Anterior cingulate cortex (tissue), 58 donors: ENCODE data around the gene RPS16.

Experiments used
- DNase-seq, 58 donors: peaks; one replicate each; lab custom pipeline; 2025; lab: John Stamatoyannopoulos, UW

Gene RPS16

GRCh38 chr19:39409208-39410016, 26.3 kb downstream of the RPS16 start:
- peak in 49 of 58 donors; percentile 5 to 87 (median 53) for DNase-seq

DNA sequence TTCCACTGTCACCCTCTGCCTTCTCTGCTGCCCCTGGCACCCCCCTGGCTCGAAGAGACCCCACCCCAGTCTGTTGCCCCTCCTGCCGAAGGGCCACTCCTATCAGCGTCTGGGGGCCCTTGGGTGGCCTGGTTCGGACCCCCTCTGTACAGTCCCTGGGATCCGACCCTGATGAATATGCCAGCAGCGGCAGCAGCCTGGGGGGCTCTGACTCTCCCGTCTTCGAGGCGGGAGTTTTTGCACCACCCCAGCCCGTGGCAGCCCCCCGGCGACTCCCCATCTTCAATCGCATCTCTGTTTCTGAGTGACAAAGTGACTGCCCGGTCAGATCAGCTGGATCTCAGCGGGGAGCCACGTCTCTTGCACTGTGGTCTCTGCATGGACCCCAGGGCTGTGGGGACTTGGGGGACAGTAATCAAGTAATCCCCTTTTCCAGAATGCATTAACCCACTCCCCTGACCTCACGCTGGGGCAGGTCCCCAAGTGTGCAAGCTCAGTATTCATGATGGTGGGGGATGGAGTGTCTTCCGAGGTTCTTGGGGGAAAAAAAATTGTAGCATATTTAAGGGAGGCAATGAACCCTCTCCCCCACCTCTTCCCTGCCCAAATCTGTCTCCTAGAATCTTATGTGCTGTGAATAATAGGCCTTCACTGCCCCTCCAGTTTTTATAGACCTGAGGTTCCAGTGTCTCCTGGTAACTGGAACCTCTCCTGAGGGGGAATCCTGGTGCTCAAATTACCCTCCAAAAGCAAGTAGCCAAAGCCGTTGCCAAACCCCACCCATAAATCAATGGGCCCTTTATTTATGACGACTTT, 27.1 kb downstream of the RPS16 start:
- peak in 4 of 58 donors; percentile 22 to 69 (median 38) for DNase-seq

DNA sequence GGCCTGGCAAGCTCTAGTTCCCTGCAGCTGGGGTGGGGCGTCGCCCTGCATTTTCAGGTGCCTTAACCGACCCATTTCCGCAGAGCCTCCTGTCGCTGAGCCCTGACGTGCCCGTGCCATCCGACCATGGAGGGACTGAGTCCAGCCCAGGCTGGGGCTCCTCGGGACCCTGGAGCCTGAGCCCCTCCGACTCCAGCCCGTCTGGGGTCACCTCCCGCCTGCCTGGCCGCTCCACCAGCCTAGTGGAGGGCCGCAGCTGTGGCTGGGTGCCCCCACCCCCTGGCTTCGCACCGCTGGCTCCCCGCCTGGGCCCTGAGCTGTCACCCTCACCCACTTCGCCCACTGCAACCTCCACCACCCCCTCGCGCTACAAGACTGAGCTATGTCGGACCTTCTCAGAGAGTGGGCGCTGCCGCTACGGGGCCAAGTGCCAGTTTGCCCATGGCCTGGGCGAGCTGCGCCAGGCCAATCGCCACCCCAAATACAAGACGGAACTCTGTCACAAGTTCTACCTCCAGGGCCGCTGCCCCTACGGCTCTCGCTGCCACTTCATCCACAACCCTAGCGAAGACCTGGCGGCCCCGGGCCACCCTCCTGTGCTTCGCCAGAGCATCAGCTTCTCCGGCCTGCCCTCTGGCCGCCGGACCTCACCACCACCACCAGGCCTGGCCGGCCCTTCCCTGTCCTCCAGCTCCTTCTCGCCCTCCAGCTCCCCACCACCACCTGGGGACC, 27.9 kb downstream of the RPS16 start:
- peak in 3 of 58 donors; percentile 25 to 42 (median 29) for DNase-seq

DNA sequence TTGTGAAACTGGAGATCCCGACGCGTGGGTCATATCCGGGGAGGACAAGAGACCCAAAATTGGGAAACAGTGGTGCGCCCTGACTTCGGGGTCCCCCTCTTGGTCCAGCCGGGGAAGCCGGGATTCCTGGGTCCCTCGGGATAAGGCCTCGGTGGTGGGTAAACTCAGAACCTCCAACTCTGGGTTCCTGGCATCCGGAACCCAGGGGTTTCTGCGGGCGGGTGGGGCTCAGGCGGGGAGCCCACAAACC, 28.4 kb downstream of the RPS16 start:
- DNase-seq, result no peak

GRCh38 chr19:39406656-39407409, 28.9 kb downstream of the RPS16 start, which contains the start of gene ZFP36:
Gene ZFP36, plus strand, starts transcription at chr19:39406847. Its CDS starts 58 bp downstream, at chr19:39406905.
- DNase-seq, result peak in 56 of 58 donors; percentile 10 to 90 (median 73)

GRCh38 chr19:39405958-39406655, 29.6 kb downstream of the RPS16 start:
- DNase-seq, result peak in 6 of 58 donors; percentile 51 to 77 (median 71)

DNA sequence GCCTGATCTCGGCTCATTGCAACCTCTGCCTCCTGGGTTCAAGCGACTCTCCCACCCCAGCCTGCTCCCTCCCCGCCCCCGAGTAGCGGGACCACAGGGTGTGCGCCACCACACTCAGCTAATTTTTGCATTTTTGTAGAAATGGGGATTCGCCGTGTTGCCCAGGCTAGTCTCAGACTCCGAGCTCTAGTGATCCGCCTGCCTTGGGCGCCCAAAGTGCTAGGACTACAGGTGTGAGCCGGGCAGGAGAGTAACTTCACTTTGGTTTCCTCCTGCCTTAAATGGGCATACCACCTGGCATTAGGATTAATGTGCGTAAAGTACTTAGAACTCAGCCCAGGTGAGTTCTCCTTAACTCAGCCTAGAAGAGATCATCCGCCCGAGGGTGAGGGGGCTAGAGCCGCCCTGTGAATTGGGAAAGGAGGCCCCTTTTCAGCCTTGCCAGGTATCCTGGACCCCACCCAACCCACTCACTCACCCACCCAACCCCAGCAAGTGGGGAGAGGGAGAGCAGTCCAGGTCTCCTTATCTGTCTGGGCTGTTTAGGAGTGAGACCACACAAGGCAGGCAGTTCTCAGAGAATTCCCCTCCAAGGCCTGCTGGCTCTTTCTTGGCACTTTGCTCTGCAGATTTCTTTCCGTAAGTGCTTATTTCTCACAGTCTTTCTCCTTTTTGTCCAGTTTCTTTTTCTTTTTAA, 30.3 kb downstream of the RPS16 start:
- DNase-seq, result no peak

DNA sequence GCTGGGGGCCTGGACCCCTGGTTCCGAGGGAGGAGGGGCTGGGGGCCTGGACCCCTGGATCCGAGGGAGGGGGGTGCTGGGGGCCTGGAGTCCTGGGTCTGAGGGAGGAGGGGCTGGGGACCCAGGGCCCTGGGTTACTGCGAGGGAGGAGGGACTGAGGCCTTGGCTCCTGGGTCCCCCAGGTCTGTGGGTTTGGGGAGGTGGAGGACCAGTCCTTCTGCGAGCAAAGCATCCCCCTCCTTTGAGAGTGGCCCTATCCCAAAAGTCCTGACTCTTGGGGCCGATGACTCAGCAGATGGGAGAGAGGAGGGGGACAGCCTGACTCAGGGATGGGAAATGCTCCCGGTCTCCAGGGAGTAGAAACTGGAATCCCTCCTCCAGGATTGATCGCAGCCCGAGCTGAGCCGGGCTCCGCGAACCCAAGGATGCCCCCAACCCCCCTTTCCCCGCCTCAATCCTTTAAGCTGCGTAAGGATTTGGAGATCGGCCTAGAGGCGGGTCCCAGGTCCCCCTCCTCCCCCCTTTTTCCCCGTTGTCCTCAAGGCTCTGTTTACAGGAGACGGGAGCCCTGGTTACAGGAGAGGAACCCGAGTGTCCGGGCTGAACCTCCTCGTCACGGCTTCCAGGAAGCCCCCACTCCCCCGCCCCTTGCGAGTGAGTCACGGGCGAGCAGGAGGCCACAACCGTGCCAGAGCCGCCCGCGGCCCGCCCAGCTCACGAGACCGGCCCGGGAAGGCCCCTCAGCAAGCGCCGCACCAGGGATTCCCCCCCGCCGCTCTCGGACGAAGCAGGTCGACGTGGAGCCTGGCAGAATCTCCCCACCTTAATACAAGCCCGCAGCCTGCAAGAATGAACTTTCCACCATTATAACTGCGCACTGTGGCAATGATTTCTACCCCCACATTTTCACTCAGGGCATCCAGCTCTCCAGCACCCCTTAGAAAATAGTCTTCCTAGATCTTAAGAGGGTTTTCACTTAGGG, 32.1 kb downstream of the RPS16 start:
- DNase-seq, result peak in 54 of 58 donors; percentile 18 to 95 (median 68)

GRCh38 chr19:39402346-39403300, 33.1 kb downstream of the RPS16 start:
- DNase-seq, result peak in 54 of 58 donors; percentile 15 to 87 (median 60)

- peak in 10 of 58 donors; percentile 9 to 66 (median 30) for DNase-seq
Measured at GRCh38 chr19:39401549-39402345, 34.0 kb downstream of the RPS16 start.

GRCh38 chr19:39401070-39401548, 34.6 kb downstream of the RPS16 start:
- no peak for DNase-seq

DNA sequence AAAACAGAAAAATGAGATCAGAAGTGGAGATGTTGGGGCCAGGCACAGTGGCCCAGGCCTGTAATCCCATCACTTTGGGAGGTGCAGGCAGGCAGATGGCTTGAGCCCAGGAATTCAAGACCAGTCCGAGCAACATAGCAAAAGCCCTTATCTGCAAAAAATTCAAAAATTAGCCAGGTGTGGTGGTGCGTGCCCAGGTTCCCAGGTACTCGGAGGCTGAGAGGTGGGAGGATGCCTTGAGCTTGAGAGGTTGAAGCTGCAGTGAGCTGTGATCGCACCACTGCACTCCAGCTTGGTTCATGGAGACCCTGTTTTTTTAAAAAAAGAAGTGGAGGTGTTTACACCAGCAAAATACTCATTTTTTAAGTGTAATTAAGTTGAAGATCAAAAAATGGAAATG, 35.7 kb downstream of the RPS16 start:
- no peak for DNase-seq

- no peak for DNase-seq
Measured at GRCh38 chr19:39399668-39400050, 36.1 kb downstream of the RPS16 start.

GRCh38 chr19:39398297-39398864, 37.4 kb downstream of the RPS16 start:
- DNase-seq, result peak in 23 of 58 donors; percentile 7 to 61 (median 26)
